ENCODE results near the gene TAL1.

Gene TAL1

DNA sequence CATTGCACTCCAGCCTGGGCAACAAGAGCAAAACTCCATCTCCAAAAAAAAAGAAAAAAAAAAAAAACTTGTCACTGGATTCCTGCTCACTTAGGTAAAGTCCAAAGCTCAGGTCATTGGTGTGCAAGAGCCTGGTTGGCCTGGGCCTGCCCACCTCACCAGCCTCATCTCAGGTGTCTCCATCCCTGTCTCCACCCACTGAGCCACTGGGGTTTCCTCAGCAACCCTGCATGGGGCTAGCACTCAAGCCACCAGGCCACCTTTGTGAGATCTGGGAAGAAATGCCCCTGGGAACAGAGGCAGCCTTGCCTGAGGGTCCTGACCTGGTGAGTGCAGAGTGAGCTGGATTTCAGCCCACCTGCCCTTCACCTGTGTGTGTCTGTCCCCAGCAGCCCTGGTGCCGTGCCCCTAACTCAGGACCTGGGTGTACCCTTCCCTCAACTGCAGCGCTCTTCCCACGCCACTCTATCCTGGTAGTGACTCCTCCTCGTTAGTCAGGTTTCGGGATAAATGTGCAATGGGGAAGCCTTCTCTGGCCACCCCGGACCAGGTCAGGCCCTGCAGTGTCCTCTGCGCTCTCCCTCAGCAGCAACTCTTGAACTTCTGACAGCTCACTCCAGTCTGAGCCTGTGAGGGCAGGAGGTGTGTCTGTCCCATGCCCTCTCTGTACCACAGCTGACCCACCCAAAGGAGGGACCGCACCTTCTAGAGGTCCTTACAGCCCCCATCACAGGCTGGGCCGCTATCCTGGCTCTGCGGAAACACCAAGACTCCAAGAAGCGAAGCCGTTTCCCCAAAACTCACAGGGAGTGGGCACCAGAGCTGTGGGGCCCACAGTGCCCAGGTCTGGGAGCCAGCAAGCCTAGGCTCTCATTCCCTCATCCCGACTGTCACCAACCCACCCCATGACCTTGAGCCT is 45.5 kb downstream of the TAL1 start:
- no peaks in the 10 kb centered on the region for H3K9me2 ChIP-seq (replicated peaks; ENCODE audit: insufficient read depth, low read length)
- H3K4me1 ChIP-seq (ENCODE audit: low read length): no peaks in the 10 kb centered on the region
- H3K36me3 ChIP-seq (replicated peaks; ENCODE audit: insufficient read depth, low read length): no peaks in the 10 kb centered on the region
- H3K79me2 ChIP-seq (ENCODE audit: low read length): no peaks in the 10 kb centered on the region
- DNase-seq: no peak
- TF ChIP-seq EZH2 (optimal IDR thresholded peaks at IDR 0.05; ENCODE audit: low read depth, low read length) (no peak), EZH2phosphoT487 (IDR thresholded peaks at IDR 0.05; ENCODE audit: low read length) (no peak)
- TF ChIP-seq, protein P1, sequence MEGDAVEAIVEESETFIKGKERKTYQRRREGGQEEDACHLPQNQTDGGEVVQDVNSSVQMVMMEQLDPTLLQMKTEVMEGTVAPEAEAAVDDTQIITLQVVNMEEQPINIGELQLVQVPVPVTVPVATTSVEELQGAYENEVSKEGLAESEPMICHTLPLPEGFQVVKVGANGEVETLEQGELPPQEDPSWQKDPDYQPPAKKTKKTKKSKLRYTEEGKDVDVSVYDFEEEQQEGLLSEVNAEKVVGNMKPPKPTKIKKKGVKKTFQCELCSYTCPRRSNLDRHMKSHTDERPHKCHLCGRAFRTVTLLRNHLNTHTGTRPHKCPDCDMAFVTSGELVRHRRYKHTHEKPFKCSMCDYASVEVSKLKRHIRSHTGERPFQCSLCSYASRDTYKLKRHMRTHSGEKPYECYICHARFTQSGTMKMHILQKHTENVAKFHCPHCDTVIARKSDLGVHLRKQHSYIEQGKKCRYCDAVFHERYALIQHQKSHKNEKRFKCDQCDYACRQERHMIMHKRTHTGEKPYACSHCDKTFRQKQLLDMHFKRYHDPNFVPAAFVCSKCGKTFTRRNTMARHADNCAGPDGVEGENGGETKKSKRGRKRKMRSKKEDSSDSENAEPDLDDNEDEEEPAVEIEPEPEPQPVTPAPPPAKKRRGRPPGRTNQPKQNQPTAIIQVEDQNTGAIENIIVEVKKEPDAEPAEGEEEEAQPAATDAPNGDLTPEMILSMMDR (IDR thresholded peaks at IDR 0.05; ENCODE audit: low read length): no peak
- H3K27ac ChIP-seq (ENCODE audit: low read length): no peak overlapping the region
- H2AFZ ChIP-seq (ENCODE audit: low read length): no peak overlapping the region
- peaks cover 15% of the 10 kb centered on the region; the same call in 1 of the 2 replicates for H3K27me3 ChIP-seq (replicated peaks; ENCODE audit: insufficient read depth, low read length)
- no peaks in the 10 kb centered on the region for H3F3A ChIP-seq (ENCODE audit: insufficient read depth, low read length)
- H3K4me2 ChIP-seq (ENCODE audit: low read depth, low read length): no peak overlapping the region
- H3K9ac ChIP-seq (ENCODE audit: low read length): no peak overlapping the region
- H3K9me3 ChIP-seq (replicated peaks; ENCODE audit: insufficient read depth, low read length): no peaks in the 10 kb centered on the region
- H3K4me3 ChIP-seq (ENCODE audit: low read length): no peak overlapping the region
- no peaks in the 10 kb centered on the region for H4K20me1 ChIP-seq (ENCODE audit: insufficient read depth, low read length)

DNA sequence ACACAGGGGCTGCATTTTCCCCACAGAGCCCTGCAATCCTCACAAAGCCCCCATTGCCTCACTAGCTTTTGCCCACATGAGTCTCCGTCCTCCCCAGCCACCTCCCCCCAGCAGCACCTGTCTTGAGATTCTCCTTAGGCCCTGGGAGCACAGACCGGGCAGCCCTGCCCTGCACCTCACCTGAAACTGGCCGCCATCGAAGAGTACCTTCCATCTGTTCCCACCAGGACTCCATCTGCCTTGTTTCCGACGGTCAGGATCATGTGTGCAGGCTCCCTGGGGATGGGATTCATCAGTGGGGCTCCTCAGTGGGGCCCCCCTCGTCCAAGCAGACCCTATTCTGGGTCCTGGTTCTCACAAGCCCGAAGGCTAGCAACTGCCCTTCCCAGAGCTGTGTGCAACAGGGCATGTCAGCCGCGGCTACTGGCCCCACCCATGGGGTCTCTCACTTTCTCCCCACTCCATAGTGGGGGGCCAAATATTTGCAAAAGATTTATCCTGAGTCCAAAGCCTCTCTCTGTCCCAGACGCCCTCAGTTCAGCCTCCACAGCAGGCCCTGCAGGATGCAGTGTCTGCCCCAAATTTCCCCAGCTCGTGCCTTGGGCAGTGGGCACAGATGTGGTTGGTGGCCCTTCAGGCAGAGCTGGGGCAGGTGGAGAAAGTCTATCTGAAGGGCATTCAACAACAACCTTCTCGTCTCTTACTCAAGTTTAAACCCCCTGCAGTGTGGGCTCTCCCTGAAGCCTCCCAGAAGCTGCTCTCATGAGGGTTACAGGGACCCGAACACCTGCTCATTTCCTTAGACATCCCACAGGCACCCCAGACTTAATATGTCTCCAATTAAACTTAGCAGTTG is 47.0 kb downstream of the TAL1 start:
- Histone ChIP-seq H3F3A (ENCODE audit: insufficient read depth, low read length) (no peaks in the 10 kb centered on the region), H3K9me2 (replicated peaks; ENCODE audit: insufficient read depth, low read length) (no peaks in the 10 kb centered on the region), H3K9ac (ENCODE audit: low read length) (no peak overlapping the region), H3K4me1 (ENCODE audit: low read length) (no peaks in the 10 kb centered on the region), H3K9me3 (replicated peaks; ENCODE audit: insufficient read depth, low read length) (no peaks in the 10 kb centered on the region), H3K27ac (ENCODE audit: low read length) (no peak overlapping the region), H3K79me2 (ENCODE audit: low read length) (no peaks in the 10 kb centered on the region), H3K27me3 (replicated peaks; ENCODE audit: insufficient read depth, low read length) (peaks cover 28% of the 10 kb centered on the region; the same call in 1 of the 2 replicates), H4K20me1 (ENCODE audit: insufficient read depth, low read length) (no peaks in the 10 kb centered on the region), H3K36me3 (replicated peaks; ENCODE audit: insufficient read depth, low read length) (no peaks in the 10 kb centered on the region), H2AFZ (ENCODE audit: low read length) (no peak overlapping the region), H3K4me3 (ENCODE audit: low read length) (no peak overlapping the region), H3K4me2 (ENCODE audit: low read depth, low read length) (no peak overlapping the region)
- TF ChIP-seq EZH2 (optimal IDR thresholded peaks at IDR 0.05; ENCODE audit: low read depth, low read length): no peak
- TF ChIP-seq, protein P1 (IDR thresholded peaks at IDR 0.05; ENCODE audit: low read length): no peak
- no peak for TF ChIP-seq EZH2phosphoT487 (IDR thresholded peaks at IDR 0.05; ENCODE audit: low read length)
- DNase-seq: no peak

DNA sequence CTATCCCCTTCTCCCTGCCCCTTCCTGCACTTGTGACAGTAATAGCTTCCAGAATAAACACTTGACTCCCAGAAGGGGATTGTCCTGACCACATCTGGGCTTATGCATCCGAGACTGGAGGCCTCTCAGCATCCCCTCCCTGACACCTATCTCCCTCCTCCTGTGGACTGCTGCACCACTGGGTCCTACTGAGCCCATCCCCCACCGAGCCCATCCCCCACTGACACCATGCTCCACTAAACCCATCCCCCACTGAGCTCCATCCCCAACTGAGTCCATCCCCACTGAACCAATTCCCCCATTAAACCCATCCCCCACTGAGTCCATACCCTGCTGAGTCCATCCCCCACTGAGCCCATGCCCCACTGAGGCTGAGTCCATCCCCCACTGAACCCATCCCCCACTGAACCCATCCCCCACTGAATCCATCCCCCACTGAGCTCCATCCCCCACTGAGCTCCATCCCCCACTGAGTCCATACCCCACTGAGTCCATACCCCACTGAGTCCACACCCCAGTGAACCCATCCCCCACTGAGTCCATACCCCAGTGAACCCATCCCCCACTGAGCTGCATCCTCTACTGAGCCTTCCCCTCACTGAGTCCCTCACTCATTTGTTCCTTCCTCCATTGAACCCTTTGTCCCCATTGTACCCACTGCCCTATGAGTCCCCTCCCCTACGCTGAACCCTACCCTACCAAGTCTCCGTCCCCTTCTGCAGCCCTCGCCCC is 47.8 kb downstream of the TAL1 start:
- Histone ChIP-seq H3K27ac (ENCODE audit: low read length) (no peak overlapping the region), H3K9me3 (replicated peaks; ENCODE audit: insufficient read depth, low read length) (no peaks in the 10 kb centered on the region), H3K9me2 (replicated peaks; ENCODE audit: insufficient read depth, low read length) (no peaks in the 10 kb centered on the region), H3F3A (ENCODE audit: insufficient read depth, low read length) (no peaks in the 10 kb centered on the region), H3K4me3 (ENCODE audit: low read length) (no peak overlapping the region), H3K27me3 (replicated peaks; ENCODE audit: insufficient read depth, low read length) (peaks cover 32% of the 10 kb centered on the region; the same call in 1 of the 2 replicates), H3K4me2 (ENCODE audit: low read depth, low read length) (no peak overlapping the region), H3K4me1 (ENCODE audit: low read length) (no peaks in the 10 kb centered on the region), H4K20me1 (ENCODE audit: insufficient read depth, low read length) (no peaks in the 10 kb centered on the region), H2AFZ (ENCODE audit: low read length) (no peak overlapping the region), H3K9ac (ENCODE audit: low read length) (no peak overlapping the region), H3K79me2 (ENCODE audit: low read length) (no peaks in the 10 kb centered on the region), H3K36me3 (replicated peaks; ENCODE audit: insufficient read depth, low read length) (no peaks in the 10 kb centered on the region)
- DNase-seq: no peak
- TF ChIP-seq EZH2phosphoT487 (IDR thresholded peaks at IDR 0.05; ENCODE audit: low read length) (no peak), EZH2 (optimal IDR thresholded peaks at IDR 0.05; ENCODE audit: low read depth, low read length) (no peak)
- TF ChIP-seq, protein P1 (IDR thresholded peaks at IDR 0.05; ENCODE audit: low read length): no peak

Measured in MM.1S (cell line).